ENCODE data around the gene MAPK8. TPM values are rescaled to one million over a fixed set of nuclear protein-coding genes. Genes with fewer than 3 reads are reported as not detected.

The MAPK8 gene
- total RNA-seq, 4 donors from 2014 or later, result 35.3 to 61.9 (median 42.5) TPM

DNA sequence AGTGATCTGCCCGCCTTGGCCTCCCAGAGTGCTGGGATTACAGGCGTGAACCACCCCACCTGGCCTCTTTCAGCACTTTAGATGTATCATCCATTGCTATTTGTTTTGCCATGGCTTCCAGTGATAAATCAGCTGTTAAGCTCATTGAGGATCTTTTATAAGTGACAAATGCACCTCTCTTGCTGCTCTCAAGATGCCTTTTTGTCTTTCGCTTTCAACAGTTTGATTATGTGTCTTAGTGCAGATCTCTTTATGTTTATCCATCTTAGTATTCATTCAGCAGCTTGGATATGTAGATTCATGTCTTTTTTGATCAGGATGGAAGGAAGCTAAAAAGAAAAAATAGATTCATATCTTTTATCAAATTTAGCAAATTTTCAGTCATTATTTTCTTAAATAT lies 105.6 kb downstream of the MAPK8 start:
- no peaks in the 10 kb centered on the region for H3K4me1 ChIP-seq
- H3K4me3 ChIP-seq, result no peak overlapping the region
- peaks cover 49% of the 10 kb centered on the region for H3K36me3 ChIP-seq
- H3K27ac ChIP-seq, result no peak overlapping the region
- TF ChIP-seq, protein P1, sequence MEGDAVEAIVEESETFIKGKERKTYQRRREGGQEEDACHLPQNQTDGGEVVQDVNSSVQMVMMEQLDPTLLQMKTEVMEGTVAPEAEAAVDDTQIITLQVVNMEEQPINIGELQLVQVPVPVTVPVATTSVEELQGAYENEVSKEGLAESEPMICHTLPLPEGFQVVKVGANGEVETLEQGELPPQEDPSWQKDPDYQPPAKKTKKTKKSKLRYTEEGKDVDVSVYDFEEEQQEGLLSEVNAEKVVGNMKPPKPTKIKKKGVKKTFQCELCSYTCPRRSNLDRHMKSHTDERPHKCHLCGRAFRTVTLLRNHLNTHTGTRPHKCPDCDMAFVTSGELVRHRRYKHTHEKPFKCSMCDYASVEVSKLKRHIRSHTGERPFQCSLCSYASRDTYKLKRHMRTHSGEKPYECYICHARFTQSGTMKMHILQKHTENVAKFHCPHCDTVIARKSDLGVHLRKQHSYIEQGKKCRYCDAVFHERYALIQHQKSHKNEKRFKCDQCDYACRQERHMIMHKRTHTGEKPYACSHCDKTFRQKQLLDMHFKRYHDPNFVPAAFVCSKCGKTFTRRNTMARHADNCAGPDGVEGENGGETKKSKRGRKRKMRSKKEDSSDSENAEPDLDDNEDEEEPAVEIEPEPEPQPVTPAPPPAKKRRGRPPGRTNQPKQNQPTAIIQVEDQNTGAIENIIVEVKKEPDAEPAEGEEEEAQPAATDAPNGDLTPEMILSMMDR (IDR thresholded peaks at IDR 0.05), result no peak
- 97% methylated on average over 3 of the region's 3 CpGs for WGBS
- no peak for DNase-seq (ENCODE audit: low spot score in 2 of 2)
- H3K9me3 ChIP-seq, result no peaks in the 10 kb centered on the region
- H3K27me3 ChIP-seq, result no peaks in the 10 kb centered on the region

- TF ChIP-seq EP300 (IDR thresholded peaks at IDR 0.05) (no peak), POLR2AphosphoS5 (IDR thresholded peaks at IDR 0.05) (no peak), POLR2A (IDR thresholded peaks at IDR 0.05) (no peak)
- TF ChIP-seq, protein P1 (IDR thresholded peaks at IDR 0.05), result no peak
- Histone ChIP-seq H3K4me3 (no peak overlapping the region), H3K4me1 (peaks cover 3% of the 10 kb centered on the region), H3K36me3 (peaks cover 49% of the 10 kb centered on the region), H3K27ac (no peak overlapping the region), H3K27me3 (no peaks in the 10 kb centered on the region), H3K9me3 (no peaks in the 10 kb centered on the region)
- WGBS, result 97% methylated on average over 4 of the region's 4 CpGs
- DNase-seq (ENCODE audit: low spot score in 2 of 2), result no peak
Measured at GRCh38 chr10:48412933-48413332, 106.5 kb downstream of the MAPK8 start.

GRCh38 chr10:48414160-48414559 lies 107.7 kb downstream of the MAPK8 start:
- H3K4me3 ChIP-seq, result no peak overlapping the region

DNA sequence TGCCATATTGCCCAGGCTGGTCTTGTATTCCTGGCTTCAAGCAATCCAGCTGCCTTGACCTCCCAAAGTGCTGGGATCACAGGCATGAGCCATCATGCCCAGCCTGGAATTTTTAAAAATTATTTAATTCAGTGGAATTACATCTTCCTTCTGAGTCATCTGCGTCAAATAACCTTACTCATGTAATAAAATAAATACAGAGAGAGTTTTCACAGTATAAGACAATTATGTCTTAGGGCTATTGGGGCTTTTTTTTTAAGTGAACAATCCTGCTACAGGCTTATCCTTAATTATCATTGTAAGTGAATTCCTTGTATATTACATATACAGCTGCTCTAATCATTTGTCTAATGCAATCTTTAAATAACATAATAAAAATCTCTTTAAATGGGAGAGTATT lies 108.3 kb downstream of the MAPK8 start:
- H3K4me3 ChIP-seq, result no peak overlapping the region
- WGBS, result 84% methylated on average over 1 of the region's 1 CpG
- no peaks in the 10 kb centered on the region for H3K27me3 ChIP-seq
- DNase-seq (ENCODE audit: low spot score in 2 of 2), result no peak
- H3K27ac ChIP-seq, result no peak overlapping the region
- H3K9me3 ChIP-seq, result no peaks in the 10 kb centered on the region
- H3K36me3 ChIP-seq, result peaks cover 36% of the 10 kb centered on the region
- H3K4me1 ChIP-seq, result peaks cover 3% of the 10 kb centered on the region
- TF ChIP-seq, protein P1 (IDR thresholded peaks at IDR 0.05), result no peak
- TF ChIP-seq POLR2A (IDR thresholded peaks at IDR 0.05) (no peak), EP300 (IDR thresholded peaks at IDR 0.05) (no peak), POLR2AphosphoS5 (IDR thresholded peaks at IDR 0.05) (no peak)

More at GRCh38 chr10:48414160-48414559, 107.7 kb downstream of the MAPK8 start:
- Histone ChIP-seq H3K4me1 (peaks cover 3% of the 10 kb centered on the region), H3K27ac (no peak overlapping the region), H3K9me3 (no peaks in the 10 kb centered on the region), H3K27me3 (no peaks in the 10 kb centered on the region), H3K36me3 (peaks cover 40% of the 10 kb centered on the region)
- TF ChIP-seq POLR2A (IDR thresholded peaks at IDR 0.05) (no peak), EP300 (IDR thresholded peaks at IDR 0.05) (no peak), POLR2AphosphoS5 (IDR thresholded peaks at IDR 0.05) (no peak)
- TF ChIP-seq, protein P1 (IDR thresholded peaks at IDR 0.05), result no peak
- 100% methylated on average over 1 of the region's 1 CpG for WGBS
- DNase-seq (ENCODE audit: low spot score in 2 of 2), result no peak

DNA sequence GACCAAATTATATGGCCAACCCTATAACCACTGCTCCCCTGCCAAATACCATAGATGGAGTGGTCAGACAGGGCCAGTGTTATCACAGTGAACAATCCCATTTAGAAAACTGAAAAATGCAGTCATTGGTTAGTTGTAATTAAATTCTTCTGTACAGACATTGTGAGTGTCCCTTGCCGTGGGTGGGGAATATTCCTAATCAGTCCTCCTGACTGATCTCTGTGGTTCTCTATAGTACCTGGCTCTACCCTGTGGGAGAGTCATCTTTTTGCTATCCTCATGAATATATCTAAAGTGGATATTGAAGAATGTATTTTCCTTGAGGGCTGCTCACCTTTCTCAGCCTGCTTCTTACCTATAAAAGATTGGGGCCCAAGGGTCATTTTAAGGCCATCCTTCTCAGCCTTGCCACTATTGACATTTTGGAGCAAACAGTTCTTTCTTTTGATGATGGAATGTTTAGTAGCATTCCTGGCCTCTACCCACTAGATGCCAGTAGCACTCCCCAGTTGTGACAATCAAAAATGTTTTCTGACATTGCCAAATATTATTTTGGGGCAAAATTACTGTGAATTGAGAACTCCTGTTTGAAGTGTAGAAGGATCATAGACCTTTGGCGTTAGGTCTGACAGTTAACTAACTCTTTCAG lies 110.2 kb downstream of the MAPK8 start:
- Histone ChIP-seq H3K9me3 (no peaks in the 10 kb centered on the region), H3K4me3 (no peak overlapping the region), H3K4me1 (peaks cover 3% of the 10 kb centered on the region), H3K27me3 (no peaks in the 10 kb centered on the region), H3K27ac (no peak overlapping the region), H3K36me3 (peaks cover 17% of the 10 kb centered on the region)
- no peak for DNase-seq (ENCODE audit: low spot score in 2 of 2)
- whole genome bisulfite sequencing, result 87% methylated on average over 2 of the region's 2 CpGs
- TF ChIP-seq, protein P1 (IDR thresholded peaks at IDR 0.05), result no peak
- TF ChIP-seq EP300 (IDR thresholded peaks at IDR 0.05), result no peak
- TF ChIP-seq POLR2AphosphoS5 (IDR thresholded peaks at IDR 0.05), result no peak
- TF ChIP-seq POLR2A (IDR thresholded peaks at IDR 0.05), result no peak

All from suprapubic skin (tissue), 4 donors.